A673 (cell line): Measurements from ENCODE around the gene SYNE1. TPM values are rescaled to one million over a fixed set of nuclear protein-coding genes. Genes with fewer than 3 reads are reported as not detected.

Experiments used
- BruUV-seq: library from RNA; stranded (reverse); fragments of 400-500 nt; replicated peaks from 2 replicates; lab custom pipeline; 2021; lab: Mats Ljungman, UMichigan
- CTCF ChIA-PET: fragments of 300-600 bp; sonication (Branson Sonifier 250); formaldehyde crosslinking; loops from one replicate; lab custom pipeline; 2022; ENCODE audit warnings: antibody characterized with exemption; lab: Charles Lee
- POLR2A ChIA-PET: fragments of 300-600 bp; sonication (Branson Sonifier 250); formaldehyde crosslinking; loops from one replicate; lab custom pipeline; 2022; ENCODE audit warnings: antibody characterized with exemption; ENCODE audit not compliant: low non-redundant PET; lab: Charles Lee
- DNase-seq: peaks from one replicate; pipeline ENCODE4 v3.0.0-alpha.2; 2015; ENCODE audit warnings: low spot score
- H3K27ac ChIP-seq: fragments of 200-600 bp; sonication (generic); 2 replicates; pipeline ENCODE4 v1.5.1; 2016; ENCODE audit warnings: mixed run types, low read depth, mild to moderate bottlenecking, mixed read lengths, antibody characterized with exemption, low read length; ENCODE audit not compliant: poor library complexity, severe bottlenecking
- H3K27me3 ChIP-seq: fragments of 200-600 bp; sonication (generic); replicated peaks from 2 replicates; pipeline ENCODE4 v1.6.1; 2017; ENCODE audit warnings: mixed run types, low read depth, mild to moderate bottlenecking, mixed read lengths, antibody characterized with exemption, low read length; ENCODE audit not compliant: insufficient read depth, poor library complexity
- H3K36me3 ChIP-seq: fragments of 200-600 bp; sonication (generic); 2 replicates; pipeline ENCODE4 v1.6.1; 2016; ENCODE audit warnings: mixed run types, mild to moderate bottlenecking, mixed read lengths, antibody characterized with exemption, low read length; ENCODE audit not compliant: insufficient read depth, poor library complexity, severe bottlenecking
- H3K4me1 ChIP-seq: fragments of 200-600 bp; sonication (generic); 2 replicates; pipeline ENCODE4 v1.6.1; 2017; ENCODE audit warnings: mixed run types, mild to moderate bottlenecking, mixed read lengths, antibody characterized with exemption, low read length; ENCODE audit not compliant: insufficient read depth, poor library complexity, severe bottlenecking
- H3K4me3 ChIP-seq: fragments of 200-600 bp; sonication (generic); 2 replicates; pipeline ENCODE4 v1.5.1; 2016; ENCODE audit warnings: low read depth, mixed run types, mild to moderate bottlenecking, mixed read lengths, low read length; ENCODE audit not compliant: poor library complexity, severe bottlenecking
- H3K9me3 ChIP-seq: fragments of 200-600 bp; sonication (generic); 2 replicates; pipeline ENCODE4 v1.6.1; 2016; ENCODE audit warnings: mixed run types, low read depth, mild to moderate bottlenecking, mixed read lengths, antibody characterized with exemption, low read length; ENCODE audit not compliant: poor library complexity, severe bottlenecking
- CTCF ChIP-seq: fragments of 300-800, 200-600 bp; sonication (generic); conservative IDR thresholded peaks from 2 replicates; pipeline ENCODE4 v1.5.1; 2017; ENCODE audit warnings: low read depth, mild to moderate bottlenecking, antibody characterized with exemption, low read length, moderate library complexity, mixed read lengths
- EZH2 ChIP-seq: fragments of 200-600 bp; sonication (generic); IDR thresholded peaks from 2 replicates; pipeline ENCODE4 v1.6.1; 2017; ENCODE audit warnings: borderline replicate concordance, low read depth, mild to moderate bottlenecking, mixed read lengths, antibody characterized with exemption, low read length; ENCODE audit not compliant: poor library complexity, severe bottlenecking
- intact Hi-C: fragments of 100-400 bp; cut with micrococcal nuclease; formaldehyde crosslinking; loops from one replicate; pipeline ENCODE4 v1.10.0; 2022; ENCODE audit not compliant: unreplicated experiment
- total RNA-seq: library from RNA; stranded (reverse); gene quantifications from 2 replicates; pipeline ENCODE4 v1.2.3, GENCODE V29; 2021

SYNE1 gene
- total RNA-seq, 1 experiment from 2014 or later, result 12.1 TPM

- TF ChIP-seq EZH2 (no peak), CTCF (no peak)
- CTCF ChIA-PET, result no interaction called here
- no peak for DNase-seq
- no peaks in the 10 kb centered on the region for H3K27me3 ChIP-seq
- intact Hi-C loops, result no loop called here
- H3K4me3 ChIP-seq, result no peak overlapping the region
- H3K4me1 ChIP-seq, result no peaks in the 10 kb centered on the region
- no peaks in the 10 kb centered on the region for H3K9me3 ChIP-seq
- POLR2A ChIA-PET, result no interaction called here
- no peaks in the 10 kb centered on the region for H3K36me3 ChIP-seq
- no TSS peak for BruUV-seq
- H3K27ac ChIP-seq, result no peak overlapping the region
These were observed 396.0 kb downstream of the SYNE1 start for GRCh38 chr6:152241013-152241766.

- ChIA-PET CTCF (no interaction called here), POLR2A (no interaction called here)
- Histone ChIP-seq H3K36me3 (no peaks in the 10 kb centered on the region), H3K27me3 (no peaks in the 10 kb centered on the region), H3K4me3 (no peak overlapping the region), H3K4me1 (no peaks in the 10 kb centered on the region), H3K27ac (no peak overlapping the region), H3K9me3 (no peaks in the 10 kb centered on the region)
- no TSS peak for BruUV-seq
- TF ChIP-seq EZH2 (no peak), CTCF (no peak)
- intact Hi-C loops, result no loop called here
- peak; percentile 3 for DNase-seq
These were observed 396.7 kb downstream of the SYNE1 start for GRCh38 chr6:152240436-152240835.

GRCh38 chr6:152236370-152237097, 400.6 kb downstream of the SYNE1 start:
- no peak overlapping the region for H3K4me3 ChIP-seq
- intact Hi-C loops, result no loop called here
- H3K27ac ChIP-seq, result no peak overlapping the region
- no peaks in the 10 kb centered on the region for H3K27me3 ChIP-seq
- no peaks in the 10 kb centered on the region for H3K36me3 ChIP-seq
- ChIA-PET POLR2A (no interaction called here), CTCF (no interaction called here)
- H3K4me1 ChIP-seq, result peaks cover 4% of the 10 kb centered on the region
- no TSS peak for BruUV-seq
- TF ChIP-seq EZH2 (no peak), CTCF (no peak)
- no peaks in the 10 kb centered on the region for H3K9me3 ChIP-seq
- DNase-seq, result no peak
